ENCODE data around the gene IRGC.
"Not testable (repeated sequence)": the region's sequence is repeated elsewhere in the genome, so short reads cannot be mapped to it uniquely, and the experiment has no call there.

Gene IRGC

DNA sequence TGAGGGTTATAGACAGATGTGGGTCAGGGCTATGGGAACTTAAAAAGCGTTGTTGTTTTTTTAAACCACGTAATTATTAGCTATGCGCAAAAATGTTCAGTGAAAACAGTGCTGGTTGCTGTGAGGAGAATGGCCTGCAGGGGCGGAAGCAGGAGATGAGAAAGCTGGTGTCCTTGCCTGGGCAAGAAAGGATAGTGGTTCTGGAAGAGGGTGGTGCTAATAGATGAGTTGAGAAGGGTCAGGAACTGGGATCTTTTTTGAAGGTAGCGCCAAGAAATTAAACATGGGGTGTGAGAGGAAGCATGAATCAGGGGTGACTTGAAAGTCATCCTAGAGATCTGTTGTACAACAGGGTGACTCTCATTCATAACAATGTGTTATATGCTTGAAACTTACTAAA, 43.6 kb downstream of the IRGC start:
- no peak for DNase-seq

DNA sequence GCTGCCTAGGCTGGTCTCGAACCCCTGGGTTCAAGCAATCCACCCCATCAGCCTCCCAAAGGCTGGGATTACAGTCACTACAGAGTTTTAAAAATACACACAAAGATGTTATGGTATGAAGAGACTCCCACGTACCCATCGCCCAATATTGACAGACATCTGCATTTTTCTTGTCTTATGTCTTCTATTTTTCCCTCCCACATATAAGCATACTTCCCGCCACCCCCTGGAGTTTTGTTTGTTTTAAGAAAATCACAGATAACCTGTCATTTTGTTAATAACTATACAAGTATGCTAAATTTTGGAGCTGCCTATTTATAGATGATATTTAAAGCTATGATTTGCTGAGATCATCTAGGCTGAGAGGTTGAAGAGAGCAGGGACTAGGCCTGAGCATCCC, 45.1 kb downstream of the IRGC start:
- DNase-seq, result no peak

DNA sequence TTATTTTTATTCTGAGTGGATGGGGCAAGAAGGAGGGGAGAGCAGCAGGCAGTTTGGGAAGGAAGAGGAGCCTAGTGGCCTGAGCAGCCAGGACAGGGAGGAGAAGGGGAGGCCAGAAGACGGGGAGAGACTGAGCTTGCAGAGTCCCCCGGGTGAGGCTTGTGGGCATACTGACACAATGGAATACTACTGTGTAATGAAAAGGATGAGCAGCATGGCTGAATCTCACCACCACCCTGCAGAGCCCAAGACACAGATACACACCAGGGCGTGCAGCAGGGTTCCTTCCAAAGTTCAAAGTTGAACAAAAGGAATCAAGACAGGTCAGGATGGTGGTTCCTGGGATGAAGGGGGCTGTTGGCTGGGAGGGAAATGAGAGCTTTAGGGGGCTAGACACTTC, 46.9 kb downstream of the IRGC start:
- no peak for DNase-seq

GRCh38 chr19:43763473-43763939, 47.6 kb downstream of the IRGC start:
- DNase-seq, result no peak

DNA sequence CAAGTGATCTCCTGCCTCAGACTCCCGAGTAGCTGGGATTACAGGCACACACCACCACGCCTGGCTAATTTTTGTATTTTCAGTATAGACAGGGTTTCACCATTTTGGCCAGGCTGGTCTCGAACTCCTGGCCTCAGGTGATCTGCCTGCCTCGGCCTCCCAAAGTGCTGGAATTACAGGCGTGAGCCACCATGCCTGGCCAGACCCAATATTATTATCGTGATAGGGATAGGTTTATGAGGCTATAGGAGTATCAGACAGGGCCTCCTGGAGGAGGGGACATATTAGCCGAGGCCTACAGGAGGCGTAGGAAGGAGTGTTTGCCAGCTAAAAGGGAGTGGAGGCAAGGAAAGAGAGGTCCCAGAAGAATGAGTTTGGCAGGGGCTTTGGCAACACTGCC, 48.8 kb downstream of the IRGC start:
- DNase-seq, result not testable (repeated sequence)

GRCh38 chr19:43765109-43765876, 49.4 kb downstream of the IRGC start:
- DNase-seq, result peak; percentile 62

GRCh38 chr19:43766755-43767043, 50.8 kb downstream of the IRGC start:
- no peak for DNase-seq

DNA sequence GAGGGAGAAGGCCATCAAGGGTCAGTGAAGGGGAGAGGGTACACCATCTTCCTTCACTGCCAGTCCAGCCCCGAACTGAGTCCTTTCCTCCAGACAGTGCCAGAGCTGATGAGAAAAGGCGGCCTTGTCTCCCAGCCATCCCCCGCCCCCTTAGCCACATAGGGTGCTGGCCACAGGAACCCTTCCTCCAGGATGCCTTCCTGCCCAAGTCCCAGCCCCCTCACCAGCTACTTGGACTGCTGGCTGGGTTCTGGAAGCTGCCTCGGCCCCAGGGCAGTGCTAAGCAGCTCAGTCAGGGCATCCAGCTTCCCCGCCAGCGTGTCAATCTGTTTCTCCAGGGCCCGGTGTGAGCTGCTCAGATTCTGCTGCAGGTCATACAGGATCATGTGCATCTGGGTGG, 51.4 kb downstream of the IRGC start:
- no peak for DNase-seq

DNA sequence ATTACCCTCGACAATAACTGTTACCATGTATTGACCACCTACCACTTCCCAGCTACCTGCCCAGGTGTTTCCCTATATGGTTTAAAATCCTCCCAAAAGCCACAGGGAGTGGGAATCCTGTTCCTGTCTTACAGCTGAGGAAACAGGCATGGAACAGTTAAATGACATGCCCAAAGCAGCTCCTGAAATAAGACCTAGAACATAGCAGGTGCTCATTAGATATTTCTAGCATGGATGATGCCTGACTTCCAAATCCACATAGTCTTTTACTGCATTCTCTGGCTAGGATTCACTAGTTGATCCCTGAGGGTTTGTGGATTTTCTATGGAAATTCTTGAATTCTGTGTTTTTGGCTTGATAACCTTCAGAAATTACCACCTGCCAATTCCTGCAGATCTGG, 51.9 kb downstream of the IRGC start:
- DNase-seq, result no peak

DNA sequence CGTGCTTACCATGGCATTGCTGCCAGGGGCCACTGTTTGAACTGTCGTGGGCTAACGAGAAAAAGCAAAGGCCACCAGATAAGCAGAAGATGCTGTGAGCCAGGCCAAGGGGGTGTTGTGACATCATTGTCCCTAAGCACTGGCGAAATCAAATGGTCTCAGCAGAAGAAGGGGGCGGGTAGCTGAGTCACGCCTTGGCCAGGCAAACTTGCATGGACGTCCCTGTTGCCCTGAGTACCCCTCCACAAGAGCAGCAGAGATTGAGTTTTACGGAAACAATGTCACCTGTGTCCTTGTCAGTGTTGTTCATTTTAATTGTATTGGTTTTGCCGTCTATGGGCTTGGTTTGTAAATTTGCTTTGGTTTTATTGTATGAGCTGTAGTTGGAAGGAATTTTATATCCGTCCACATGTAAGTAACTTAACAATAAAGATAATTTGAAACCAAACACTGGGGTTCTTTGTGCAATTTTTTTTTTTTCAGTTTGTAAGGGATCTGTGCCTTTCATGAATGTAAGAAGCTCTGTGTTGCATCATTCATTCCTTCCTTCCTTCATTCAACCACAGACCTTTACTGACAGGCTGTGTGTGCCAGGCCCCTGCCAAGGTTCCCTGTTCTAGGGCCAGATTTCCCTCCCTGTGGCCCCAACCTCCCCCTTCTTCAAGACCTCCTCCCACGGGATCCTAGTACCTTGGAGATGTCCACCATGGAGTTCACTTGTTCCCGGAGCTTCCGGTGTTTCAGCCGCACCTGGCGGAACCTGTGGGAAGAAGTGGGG, 52.6 kb downstream of the IRGC start:
- DNase-seq, result no peak

- no peak for DNase-seq
These were observed 53.4 kb downstream of the IRGC start for GRCh38 chr19:43769256-43769655.
